ENCODE measurements around the gene PLIN5. TPM values are rescaled to one million over a fixed set of nuclear protein-coding genes. Genes with fewer than 3 reads are reported as not detected.
A peak's percentile ranks its signal among the peaks of the same experiment; 100 is the strongest.

The PLIN5 gene
- total and polyA plus RNA-seq, 10 donors, result 0.82 to 18.4 (median 7.5) TPM

DNA sequence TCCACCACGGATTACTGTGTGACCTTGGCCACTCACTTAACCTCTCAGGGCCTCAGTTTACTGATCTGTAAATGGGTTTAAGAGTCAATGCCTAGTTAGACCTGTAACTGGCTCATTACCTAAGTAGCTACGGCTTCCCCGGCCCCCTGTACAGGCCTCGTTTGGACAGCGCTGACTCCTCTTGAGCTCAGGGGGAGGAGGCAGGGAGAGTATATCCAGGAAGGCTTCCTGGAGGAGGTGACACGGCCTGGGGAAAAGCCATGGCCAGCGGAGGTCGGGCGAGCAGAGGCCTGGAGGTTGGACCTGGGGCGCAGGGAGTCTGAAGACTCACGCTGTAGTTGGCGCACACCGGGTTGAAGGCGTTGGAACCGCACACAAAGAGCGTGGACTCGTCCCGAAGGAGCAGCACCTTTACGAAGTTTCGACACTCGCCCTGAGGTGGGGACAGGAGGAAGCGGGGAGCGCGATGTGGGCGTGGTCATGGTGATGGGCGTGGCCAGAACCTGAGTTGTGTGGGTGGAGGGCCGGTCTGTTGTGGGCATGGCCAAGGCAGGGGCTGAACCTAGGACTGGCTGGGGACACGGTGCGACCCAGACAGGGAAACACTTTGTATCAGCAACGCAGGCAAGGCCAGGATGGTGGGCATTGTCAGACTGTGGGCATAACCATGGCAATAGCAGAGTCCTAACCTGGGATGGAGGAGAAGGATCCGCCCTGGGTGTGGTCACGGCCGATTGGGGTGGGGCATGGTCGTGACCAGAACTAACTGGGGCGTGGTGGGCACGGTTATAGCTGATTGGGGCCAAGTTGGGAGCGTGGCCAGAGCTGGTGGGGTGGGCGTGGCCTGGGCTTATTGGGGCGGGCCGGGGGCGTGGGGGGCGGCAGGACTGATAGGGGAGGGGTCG lies 20.9 kb upstream of the PLIN5 start:
- H3K9me3 ChIP-seq, result no peaks in the 10 kb centered on the region
- H3K27ac ChIP-seq, result peak overlapping the region in 2 of 8 donors; percentile 76 to 84
- H3K4me3 ChIP-seq, result no peak overlapping the region
- peaks cover 0 to 55% (median under 1%) of the 10 kb centered on the region in 6 donors for H3K36me3 ChIP-seq
- WGBS, 5 donors, result 77 to 87% (median 80%) methylated on average over 32 to 43 of the region's 43 CpGs
- peaks cover 0 to 55% (median 27%) of the 10 kb centered on the region in 6 donors for H3K4me1 ChIP-seq
- H3K27me3 ChIP-seq (replicated peaks in 1 of 7), result peaks cover 0 to 22% (median 0%) of the 10 kb centered on the region in 7 donors
- no peak for DNase-seq
- intact Hi-C loops (cut with DNase I; ENCODE audit: low total_unique reads), result no loop called here
- TF ChIP-seq, protein P1, sequence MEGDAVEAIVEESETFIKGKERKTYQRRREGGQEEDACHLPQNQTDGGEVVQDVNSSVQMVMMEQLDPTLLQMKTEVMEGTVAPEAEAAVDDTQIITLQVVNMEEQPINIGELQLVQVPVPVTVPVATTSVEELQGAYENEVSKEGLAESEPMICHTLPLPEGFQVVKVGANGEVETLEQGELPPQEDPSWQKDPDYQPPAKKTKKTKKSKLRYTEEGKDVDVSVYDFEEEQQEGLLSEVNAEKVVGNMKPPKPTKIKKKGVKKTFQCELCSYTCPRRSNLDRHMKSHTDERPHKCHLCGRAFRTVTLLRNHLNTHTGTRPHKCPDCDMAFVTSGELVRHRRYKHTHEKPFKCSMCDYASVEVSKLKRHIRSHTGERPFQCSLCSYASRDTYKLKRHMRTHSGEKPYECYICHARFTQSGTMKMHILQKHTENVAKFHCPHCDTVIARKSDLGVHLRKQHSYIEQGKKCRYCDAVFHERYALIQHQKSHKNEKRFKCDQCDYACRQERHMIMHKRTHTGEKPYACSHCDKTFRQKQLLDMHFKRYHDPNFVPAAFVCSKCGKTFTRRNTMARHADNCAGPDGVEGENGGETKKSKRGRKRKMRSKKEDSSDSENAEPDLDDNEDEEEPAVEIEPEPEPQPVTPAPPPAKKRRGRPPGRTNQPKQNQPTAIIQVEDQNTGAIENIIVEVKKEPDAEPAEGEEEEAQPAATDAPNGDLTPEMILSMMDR (IDR thresholded peaks at IDR 0.05 in 8 of 11, conservative IDR thresholded peaks at IDR 0.05 in 3 of 11), result no peak
- TF ChIP-seq POLR2A (IDR thresholded peaks at IDR 0.05), result no peak
- TF ChIP-seq POLR2AphosphoS5 (IDR thresholded peaks at IDR 0.05), result peak in 2 of 3 donors; percentile 14 to 43

DNA sequence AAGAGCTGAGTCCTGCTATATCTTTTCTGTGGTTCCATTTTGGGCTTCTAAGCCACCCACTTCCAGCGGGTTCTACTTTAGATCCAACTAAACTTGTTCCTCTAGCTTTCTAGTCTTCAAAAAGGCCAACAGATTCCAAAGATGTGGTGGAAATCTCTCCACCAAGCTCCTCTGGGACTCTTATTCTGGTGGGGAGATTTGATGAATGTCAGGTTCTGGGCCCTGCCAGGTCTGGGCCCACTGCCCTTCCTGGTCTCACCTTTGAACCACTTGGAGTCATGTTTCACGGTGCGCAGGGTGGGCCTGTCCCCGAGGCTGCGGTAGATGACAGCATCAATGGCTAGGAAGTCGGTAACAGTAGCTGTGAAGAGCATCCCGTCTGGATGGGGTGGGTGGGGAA lies 19.7 kb upstream of the PLIN5 start:
- Histone ChIP-seq H3K4me3 (no peak overlapping the region), H3K36me3 (peaks cover 0 to 67% (median 12%) of the 10 kb centered on the region in 6 donors), H3K27me3 (replicated peaks in 1 of 7) (peaks cover 0 to 32% (median 0%) of the 10 kb centered on the region in 7 donors), H3K9me3 (no peaks in the 10 kb centered on the region), H3K27ac (no peak overlapping the region), H3K4me1 (peaks cover 0 to 46% (median 18%) of the 10 kb centered on the region in 6 donors)
- DNase-seq, result no peak
- TF ChIP-seq POLR2A (IDR thresholded peaks at IDR 0.05), result no peak
- TF ChIP-seq, protein P1 (IDR thresholded peaks at IDR 0.05 in 8 of 11, conservative IDR thresholded peaks at IDR 0.05 in 3 of 11), result no peak
- WGBS, 5 donors, result 79 to 90% (median 88%) methylated on average over 7 of the region's 7 CpGs
- intact Hi-C loops (cut with DNase I; ENCODE audit: low total_unique reads), result no loop called here

DNA sequence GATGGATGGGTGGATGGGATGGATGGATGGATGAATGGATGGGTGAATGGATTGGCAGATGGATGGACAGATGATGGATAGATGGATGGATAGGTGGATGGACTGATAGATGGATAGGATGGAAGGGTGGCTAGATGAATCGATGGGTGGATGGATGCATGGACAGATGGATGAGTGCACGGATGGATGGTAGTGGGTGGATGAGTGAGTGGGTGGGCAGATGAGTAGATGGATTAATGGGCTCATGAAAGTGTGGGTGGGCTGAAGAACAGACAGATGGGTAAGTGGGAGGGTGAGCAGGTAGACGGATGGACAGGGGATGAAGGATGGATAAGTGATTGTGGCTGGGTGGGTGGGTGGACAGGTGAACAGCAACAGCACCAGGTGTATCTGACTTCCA lies 18.8 kb upstream of the PLIN5 start:
- Histone ChIP-seq H3K27me3 (replicated peaks in 1 of 7) (peaks cover 0 to 32% (median 0%) of the 10 kb centered on the region in 7 donors), H3K9me3 (no peaks in the 10 kb centered on the region), H3K4me1 (peaks cover 0 to 39% (median 14%) of the 10 kb centered on the region in 6 donors), H3K4me3 (no peak overlapping the region), H3K27ac (no peak overlapping the region), H3K36me3 (peaks cover 0 to 76% (median 13%) of the 10 kb centered on the region in 6 donors)
- intact Hi-C loops (cut with DNase I; ENCODE audit: low total_unique reads), result no loop called here
- TF ChIP-seq POLR2AphosphoS5 (IDR thresholded peaks at IDR 0.05), result no peak
- TF ChIP-seq, protein P1 (IDR thresholded peaks at IDR 0.05 in 8 of 11, conservative IDR thresholded peaks at IDR 0.05 in 3 of 11), result no peak
- TF ChIP-seq POLR2A (IDR thresholded peaks at IDR 0.05), result no peak
- 63 to 93% (median 76%) methylated on average over 3 of the region's 3 CpGs for WGBS, 5 donors
- DNase-seq, result no peak

DNA sequence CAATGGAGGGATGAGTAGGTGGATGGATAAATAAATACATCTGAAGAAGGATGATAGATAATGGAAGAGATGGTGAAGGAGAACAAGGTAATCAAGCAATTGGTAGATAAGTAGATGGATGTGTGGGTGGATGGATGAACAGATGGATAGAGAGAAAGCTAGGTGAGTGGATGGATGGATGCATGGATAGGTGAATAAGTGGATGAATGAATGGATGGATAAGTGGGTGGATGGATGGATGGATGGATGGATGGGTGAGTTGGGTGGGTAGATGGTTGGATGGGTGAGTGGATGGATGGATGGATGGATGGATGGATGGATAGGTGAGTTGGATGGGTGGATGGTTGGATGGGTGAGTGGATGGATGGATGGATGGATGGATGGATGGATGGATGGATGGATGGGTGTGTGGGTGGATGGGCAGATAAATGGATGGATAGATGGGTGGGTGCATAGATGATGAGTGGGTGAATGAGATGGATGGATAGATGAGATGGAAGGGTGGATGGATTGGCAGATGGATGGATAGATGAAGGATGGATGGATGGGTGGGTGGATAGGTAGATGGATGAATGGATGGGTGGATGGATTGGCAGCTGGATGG lies 18.2 kb upstream of the PLIN5 start:
- no peaks in the 10 kb centered on the region for H3K9me3 ChIP-seq
- peaks cover 0 to 39% (median 15%) of the 10 kb centered on the region in 6 donors for H3K4me1 ChIP-seq
- TF ChIP-seq POLR2AphosphoS5 (IDR thresholded peaks at IDR 0.05) (no peak), POLR2A (IDR thresholded peaks at IDR 0.05) (no peak)
- TF ChIP-seq, protein P1 (IDR thresholded peaks at IDR 0.05 in 8 of 11, conservative IDR thresholded peaks at IDR 0.05 in 3 of 11), result no peak
- H3K4me3 ChIP-seq, result no peak overlapping the region
- H3K36me3 ChIP-seq, result peaks cover 0 to 82% (median 15%) of the 10 kb centered on the region in 6 donors
- DNase-seq, result no peak
- intact Hi-C loops (cut with DNase I; ENCODE audit: low total_unique reads), result no loop called here
- no peak overlapping the region for H3K27ac ChIP-seq
- peaks cover 0 to 33% (median 0%) of the 10 kb centered on the region in 7 donors for H3K27me3 ChIP-seq (replicated peaks in 1 of 7)
